B cell (primary cell): ENCODE data around the gene EIF2S1. TPM values are rescaled to one million over a fixed set of nuclear protein-coding genes. Genes with fewer than 3 reads are reported as not detected.

Experiments used
- ATAC-seq: fragments of 200-7000 bp; cut with Tn5 transposase; one replicate; pipeline ENCODE4 v1.10.0; 2021; ENCODE audit warnings: low read depth, mild to moderate bottlenecking, moderate number of reproducible peaks, moderate library complexity
- CTCF ChIA-PET: fragments of 350-600 bp; sonication (Branson Sonifier 250); formaldehyde crosslinking; loops from one replicate; lab custom pipeline; 2021; ENCODE audit warnings: antibody characterized with exemption, inconsistent platforms; lab: Charles Lee
- POLR2A ChIA-PET: fragments of 350-600 bp; sonication (Branson Sonifier 250); formaldehyde crosslinking; loops from one replicate; lab custom pipeline; 2021; ENCODE audit warnings: antibody characterized with exemption; lab: Charles Lee
- DNase-seq: peaks from one replicate; pipeline ENCODE4 v3.0.0; 2013
- H2AFZ ChIP-seq: 2 replicates; pipeline ENCODE4 v1.6.1; 2012; ENCODE audit warnings: mild to moderate bottlenecking, low read depth, low read length; ENCODE audit not compliant: insufficient read depth, poor library complexity, severe bottlenecking
- H3K27ac ChIP-seq, 2 donors: 1 replicate in 1 of 2; 2 replicates in 1 of 2; pipeline ENCODE4 v1.5.1; 2012 to 2013; ENCODE audit warnings: low read length in 2 of 2, mild to moderate bottlenecking in 2 of 2, moderate library complexity in 1 of 2
- H3K27me3 ChIP-seq, 4 experiments: fragments of 200-600 bp in 1 of 4; sonication (generic) in 1 of 4; replicated peaks in 1 of 4; 1 replicate in 2 of 4; 2 replicates in 2 of 4; pipeline versions ENCODE4 v1.6.1 to v1.7.0; 2013 to 2016; ENCODE audit warnings: low read length in 3 of 4, mild to moderate bottlenecking in 2 of 4, mixed read lengths in 1 of 4, moderate library complexity in 1 of 4; ENCODE audit not compliant: insufficient read depth in 4 of 4, control insufficient read depth in 3 of 4; ENCODE audit errors: control extremely low read depth in 1 of 4
- H3K36me3 ChIP-seq, 2 experiments: replicated peaks in 1 of 2; 1 replicate in 1 of 2; 2 replicates in 1 of 2; pipeline versions ENCODE4 v1.6.1 to v1.7.1; 2013; ENCODE audit warnings: low read length in 1 of 2; ENCODE audit not compliant: insufficient read depth in 2 of 2, control insufficient read depth in 1 of 2; ENCODE audit errors: control extremely low read depth in 1 of 2, extremely low read depth in 1 of 2
- H3K4me1 ChIP-seq, 2 donors: fragments of 200-600 bp in 1 of 2; sonication (generic) in 1 of 2; 1 replicate in 1 of 2; 2 replicates in 1 of 2; pipeline versions ENCODE4 v1.5.1 to v1.6.1; 2013 to 2017; ENCODE audit warnings: low read length in 2 of 2; ENCODE audit not compliant: control insufficient read depth in 2 of 2, insufficient read depth in 2 of 2
- H3K4me2 ChIP-seq: replicated peaks from 2 replicates; pipeline ENCODE3; 2012; ENCODE audit warnings: mild to moderate bottlenecking, low read depth, low read length; ENCODE audit not compliant: poor library complexity, severe bottlenecking
- H3K4me3 ChIP-seq, 5 experiments: fragments of 200-600 bp in 1 of 5; sonication (generic) in 1 of 5; 1 replicate in 3 of 5; 2 replicates in 2 of 5; pipeline versions ENCODE4 v1.5.1 to v1.7.0; 2011 to 2016; ENCODE audit warnings: low read length in 4 of 5, mild to moderate bottlenecking in 4 of 5, low read depth in 2 of 5, control low read depth in 1 of 5, moderate library complexity in 1 of 5; ENCODE audit not compliant: insufficient read depth in 1 of 5; ENCODE audit errors: control extremely low read depth in 1 of 5, extremely low read depth in 1 of 5
- H3K79me2 ChIP-seq: fragments of 200-600 bp; sonication (generic); one replicate; pipeline ENCODE4 v1.6.0; 2016; ENCODE audit warnings: low read length; ENCODE audit not compliant: control insufficient read depth, insufficient read depth
- H3K9ac ChIP-seq: fragments of 200-600 bp; sonication (generic); 2 replicates; pipeline ENCODE4 v1.6.1; 2017; ENCODE audit warnings: mild to moderate bottlenecking, low read length, moderate library complexity
- H3K9me3 ChIP-seq, 3 donors: one replicate each; pipeline versions ENCODE4 v1.6.1 to v1.7.1; 2013; ENCODE audit warnings: low read length in 2 of 3; ENCODE audit not compliant: control insufficient read depth in 2 of 3, insufficient read depth in 1 of 3; ENCODE audit errors: control extremely low read depth in 1 of 3
- H4K20me1 ChIP-seq: 2 replicates; pipeline ENCODE4 v1.6.0; 2012; ENCODE audit warnings: mild to moderate bottlenecking, low read length; ENCODE audit not compliant: insufficient read depth, control insufficient read depth, poor library complexity, severe bottlenecking
- H3K27ac Mint-ChIP-seq: one replicate; pipeline ENCODE4 v1.8.0; 2021; ENCODE audit warnings: mixed read lengths
- H3K27me3 Mint-ChIP-seq: one replicate; pipeline ENCODE4 v1.8.0; 2021; ENCODE audit warnings: mixed read lengths
- H3K4me1 Mint-ChIP-seq: one replicate; pipeline ENCODE4 v1.8.0; 2021; ENCODE audit warnings: mixed read lengths
- H3K4me3 Mint-ChIP-seq: one replicate; pipeline ENCODE4 v1.8.0; 2021; ENCODE audit warnings: mixed read lengths
- H3K9me3 Mint-ChIP-seq: one replicate; pipeline ENCODE4 v1.8.0; 2022; ENCODE audit warnings: mixed read lengths; ENCODE audit not compliant: insufficient read depth
- CTCF ChIP-seq: fragments of 200-600 bp; IDR thresholded peaks from one replicate; pipeline ENCODE4 v1.8.0; 2022; ENCODE audit warnings: antibody characterized with exemption, mild to moderate bottlenecking
- EZH2 ChIP-seq: IDR thresholded peaks from 2 replicates; pipeline ENCODE4 v1.6.1; 2012; ENCODE audit warnings: borderline replicate concordance, low read depth, mild to moderate bottlenecking, moderate library complexity, low read length; ENCODE audit not compliant: insufficient read depth, poor library complexity, severe bottlenecking
- WGBS: methylation state at CpG from one replicate; pipeline ENCODE4 v1.1.5; 2013; ENCODE audit warnings: missing lambda C conversion rate; ENCODE audit not compliant: insufficient coverage; 5-methylcytosine and 5-hydroxymethylcytosine counted together
- intact Hi-C: fragments of 100-400 bp; cut with micrococcal nuclease; formaldehyde crosslinking; loops from one replicate; pipeline ENCODE4 v1.10.0; 2022
- polyA plus RNA-seq: library from polyadenylated mRNA; depleted of rRNA; stranded (reverse); fragments of >200 nt; gene quantifications from 2 replicates; pipeline ENCODE4 v1.2.3, GENCODE V29; 2012
- total RNA-seq, 2 donors: library from RNA; stranded (reverse); fragments of 120-200 nt in 1 of 2; gene quantifications; 1 replicate in 1 of 2; 2 replicates in 1 of 2; pipeline versions ENCODE4 v1.2.3 to v1.2.4, GENCODE V29; 2013 to 2022

EIF2S1 gene
- total and polyA plus RNA-seq, 2 donors (not counting 1 experiment from before 2014, with no cell fraction given), result 10.4 to 39.9 TPM

GRCh38 chr14:67389275-67389674 is 29.1 kb downstream of the EIF2S1 start:
- H2AFZ ChIP-seq, result no peak overlapping the region
- 89% methylated on average over 1 of the region's 3 CpGs for WGBS
- no peak overlapping the region for H3K4me3 ChIP-seq
- Mint-ChIP-seq H3K4me3 (no peak overlapping the region), H3K9me3 (no peaks in the 10 kb centered on the region), H3K27me3 (peaks cover 3% of the 10 kb centered on the region), H3K27ac (no peak overlapping the region), H3K4me1 (no peaks in the 10 kb centered on the region)
- no peak overlapping the region for H3K27ac ChIP-seq
- TF ChIP-seq CTCF, result no peak
- no peak for TF ChIP-seq EZH2
- ChIA-PET CTCF (no interaction called here), POLR2A (no interaction called here)
- peaks cover 0 to 10% of the 10 kb centered on the region in 2 experiments for H3K36me3 ChIP-seq
- H3K9ac ChIP-seq, result no peak overlapping the region
- no peaks in the 10 kb centered on the region for H3K79me2 ChIP-seq
- H3K4me1 ChIP-seq, result no peaks in the 10 kb centered on the region
- H3K27me3 ChIP-seq, result no peaks in the 10 kb centered on the region
- ATAC-seq (no peak), DNase-seq (no peak)
- no peaks in the 10 kb centered on the region for H3K9me3 ChIP-seq
- no peak overlapping the region for H3K4me2 ChIP-seq
- intact Hi-C loops, result no loop called here
- no peaks in the 10 kb centered on the region for H4K20me1 ChIP-seq

GRCh38 chr14:67389811-67390534 is 29.8 kb downstream of the EIF2S1 start:
- H3K36me3 ChIP-seq, result peaks cover 0 to 3% of the 10 kb centered on the region in 2 experiments
- H3K4me1 ChIP-seq, result no peaks in the 10 kb centered on the region
- no peaks in the 10 kb centered on the region for H3K79me2 ChIP-seq
- no peak for DNase-seq
- no peaks in the 10 kb centered on the region for H3K4me1 Mint-ChIP-seq
- H2AFZ ChIP-seq, result no peak overlapping the region
- no peak overlapping the region for H3K4me2 ChIP-seq
- no peak for TF ChIP-seq CTCF
- no peak for TF ChIP-seq EZH2
- H3K9me3 Mint-ChIP-seq, result no peaks in the 10 kb centered on the region
- H3K4me3 Mint-ChIP-seq, result no peak overlapping the region
- no peak for ATAC-seq
- POLR2A ChIA-PET, result no interaction called here
- H3K4me3 ChIP-seq, result no peak overlapping the region
- peaks cover 3% of the 10 kb centered on the region for H3K27me3 Mint-ChIP-seq
- no peak overlapping the region for H3K9ac ChIP-seq
- intact Hi-C loops, result no loop called here
- CTCF ChIA-PET, result no interaction called here
- H3K27me3 ChIP-seq, result no peaks in the 10 kb centered on the region
- 86% methylated on average over 1 of the region's 1 CpG for WGBS
- H3K27ac Mint-ChIP-seq, result no peak overlapping the region
- no peaks in the 10 kb centered on the region for H4K20me1 ChIP-seq
- no peak overlapping the region for H3K27ac ChIP-seq
- H3K9me3 ChIP-seq, result no peaks in the 10 kb centered on the region
